Activated CD8-positive, alpha-beta T cell treated with anti-CD3 and anti-CD28 coated beads for 36 hours (primary cell): ENCODE data around the gene MTF1. TPM values are rescaled to one million over a fixed set of nuclear protein-coding genes. Genes with fewer than 3 reads are reported as not detected.

Experiments used
- ATAC-seq: fragments of 200-7000 bp; cut with Tn5 transposase; one replicate; pipeline ENCODE4 v1.10.0; 2021; ENCODE audit warnings: mild to moderate bottlenecking, moderate library complexity
- CTCF ChIA-PET: fragments of 350-600 bp; sonication (Branson Sonifier 250); formaldehyde crosslinking; loops from one replicate; lab custom pipeline; 2021; ENCODE audit warnings: antibody characterized with exemption; lab: Charles Lee
- POLR2A ChIA-PET: fragments of 350-600 bp; sonication (Branson Sonifier 250); formaldehyde crosslinking; loops from one replicate; lab custom pipeline; 2021; ENCODE audit warnings: antibody characterized with exemption; lab: Charles Lee
- DNase-seq: peaks from one replicate; pipeline ENCODE4 v3.0.0-alpha.2; 2020
- H3K27ac Mint-ChIP-seq: one replicate; pipeline ENCODE4 v1.8.0; 2021; ENCODE audit warnings: mild to moderate bottlenecking, mixed read lengths
- H3K27me3 Mint-ChIP-seq: one replicate; pipeline ENCODE4 v1.8.0; 2021; ENCODE audit warnings: mixed read lengths
- H3K36me3 Mint-ChIP-seq: one replicate; pipeline ENCODE4 v1.8.0; 2021; ENCODE audit warnings: low read depth, mixed read lengths
- H3K4me1 Mint-ChIP-seq: one replicate; pipeline ENCODE4 v1.8.0; 2021; ENCODE audit warnings: low read depth, mixed read lengths
- H3K4me3 Mint-ChIP-seq: one replicate; pipeline ENCODE4 v1.8.0; 2021; ENCODE audit warnings: mild to moderate bottlenecking, moderate library complexity, mixed read lengths
- H3K9me3 Mint-ChIP-seq: one replicate; pipeline ENCODE4 v1.8.0; 2021; ENCODE audit warnings: mixed read lengths
- CTCF ChIP-seq: fragments of 200-600 bp; IDR thresholded peaks from one replicate; pipeline ENCODE4 v1.8.0; 2022; ENCODE audit warnings: antibody characterized with exemption, mild to moderate bottlenecking
- intact Hi-C: fragments of 100-400 bp; cut with micrococcal nuclease; formaldehyde crosslinking; loops from one replicate; pipeline ENCODE4 v1.10.0; 2022
- total RNA-seq, 2 experiments: library from RNA; stranded (reverse); gene quantifications; one replicate each; pipeline ENCODE4 v1.2.3, GENCODE V29; 2021

The MTF1 gene
- total RNA-seq, 2 experiments from 2014 or later, result 17.7 to 21.3 TPM

- ATAC-seq, result no peak
- no peaks in the 10 kb centered on the region for H3K27me3 Mint-ChIP-seq
- H3K36me3 Mint-ChIP-seq, result peaks cover 35% of the 10 kb centered on the region
- H3K4me1 Mint-ChIP-seq, result no peaks in the 10 kb centered on the region
- intact Hi-C loops, result no loop called here
- H3K27ac Mint-ChIP-seq, result no peak overlapping the region
- POLR2A ChIA-PET, result interaction anchor here (0.6 kb wide), 1 partner anchor 1022 kb away, joined by 3 read pairs; no protein-coding TSS in a partner anchor
- CTCF ChIA-PET, result interaction anchor here (1.7 kb wide), 1 partner anchor 52 kb away, joined by 5 read pairs; no protein-coding TSS in a partner anchor
- H3K4me3 Mint-ChIP-seq, result no peak overlapping the region
- no peaks in the 10 kb centered on the region for H3K9me3 Mint-ChIP-seq
- no peak for TF ChIP-seq CTCF
- DNase-seq, result no peak
Observed at GRCh38 chr1:37883671-37884070, 24.3 kb upstream of the MTF1 start.

GRCh38 chr1:37879865-37880264, 20.5 kb upstream of the MTF1 start:
- Mint-ChIP-seq H3K4me3 (no peak overlapping the region), H3K27ac (no peak overlapping the region), H3K36me3 (peaks cover 22% of the 10 kb centered on the region), H3K4me1 (no peaks in the 10 kb centered on the region), H3K9me3 (no peaks in the 10 kb centered on the region), H3K27me3 (no peaks in the 10 kb centered on the region)
- ATAC-seq (no peak), DNase-seq (no peak)
- no peak for TF ChIP-seq CTCF
- CTCF ChIA-PET, result interaction anchor here (1.3 to 1.9 kb wide), 2 partner anchors 10 to 20 kb away, joined by 3 to 12 read pairs; partner anchors contain the start of gene MTF1
- intact Hi-C loops, result no loop called here
- POLR2A ChIA-PET, result no interaction called here

- CTCF ChIA-PET, result interaction anchor here (0.9 to 1.1 kb wide), 2 partner anchors 11 kb away, joined by 3 to 4 read pairs; no protein-coding TSS in a partner anchor
- no peak overlapping the region for H3K27ac Mint-ChIP-seq
- H3K4me1 Mint-ChIP-seq, result no peaks in the 10 kb centered on the region
- H3K36me3 Mint-ChIP-seq, result peaks cover 26% of the 10 kb centered on the region
- POLR2A ChIA-PET, result interaction anchor here (0.8 kb wide), 1 partner anchor 11 kb away, joined by 3 read pairs; no protein-coding TSS in a partner anchor
- no peak overlapping the region for H3K4me3 Mint-ChIP-seq
- ATAC-seq (no peak), DNase-seq (no peak)
- TF ChIP-seq CTCF, result no peak
- H3K27me3 Mint-ChIP-seq, result no peaks in the 10 kb centered on the region
- intact Hi-C loops, result no loop called here
- no peaks in the 10 kb centered on the region for H3K9me3 Mint-ChIP-seq
Observed at GRCh38 chr1:37878071-37878470, 18.7 kb upstream of the MTF1 start.

- ChIA-PET POLR2A (interaction anchor here (0.6 to 0.9 kb wide), 2 partner anchors 16 to 183 kb away, joined by 3 to 4 read pairs; partner anchors contain the start of gene MTF1), CTCF (interaction anchor here (1.1 to 1.5 kb wide), 2 partner anchors 11 to 16 kb away, joined by 5 to 8 read pairs; partner anchors contain the start of gene MTF1)
- Mint-ChIP-seq H3K27me3 (no peaks in the 10 kb centered on the region), H3K36me3 (peaks cover 17% of the 10 kb centered on the region), H3K9me3 (no peaks in the 10 kb centered on the region), H3K4me3 (no peak overlapping the region), H3K4me1 (no peaks in the 10 kb centered on the region), H3K27ac (no peak overlapping the region)
- no peak for ATAC-seq
- intact Hi-C loops, result no loop called here
- TF ChIP-seq CTCF, result no peak
- no peak for DNase-seq
Observed at GRCh38 chr1:37875833-37876232, 16.4 kb upstream of the MTF1 start.

- no peaks in the 10 kb centered on the region for H3K4me1 Mint-ChIP-seq
- no peak overlapping the region for H3K27ac Mint-ChIP-seq
- no peak overlapping the region for H3K4me3 Mint-ChIP-seq
- ATAC-seq (no peak), DNase-seq (no peak)
- TF ChIP-seq CTCF, result no peak
- POLR2A ChIA-PET, result no interaction called here
- H3K9me3 Mint-ChIP-seq, result no peaks in the 10 kb centered on the region
- peaks cover 29% of the 10 kb centered on the region for H3K36me3 Mint-ChIP-seq
- H3K27me3 Mint-ChIP-seq, result no peaks in the 10 kb centered on the region
- CTCF ChIA-PET, result interaction anchor here (1.2 to 2.2 kb wide), 2 partner anchors 12 to 61 kb away, joined by 3 to 15 read pairs; partner anchors contain the start of gene MTF1
- intact Hi-C loops, result no loop called here
Observed at GRCh38 chr1:37872692-37873091, 13.3 kb upstream of the MTF1 start.
